Pulmonary artery endothelial cell (primary cell): ENCODE measurements around the gene SLC16A3. TPM values are rescaled to one million over a fixed set of nuclear protein-coding genes. Genes with fewer than 3 reads are reported as not detected.
"Not testable (repeated sequence)": the region's sequence is repeated elsewhere in the genome, so short reads cannot be mapped to it uniquely, and the experiment has no call there.

Experiments
- DNase-seq: peaks from one replicate; pipeline ENCODE4 v3.0.0-alpha.2; 2011; ENCODE audit warnings: low read depth, low spot score
- total RNA-seq: library from RNA; depleted of rRNA; stranded (reverse); fragments of >200 nt; gene quantifications from 2 replicates; pipeline ENCODE4 v1.2.3, GENCODE V29; 2014

SLC16A3 gene
- total RNA-seq, 1 donor from 2014 or later: 101 TPM

- DNase-seq: no peak
These were observed 17.7 kb downstream of the SLC16A3 start for GRCh38 chr17:82246365-82247181.

GRCh38 chr17:82247182-82247823 is 18.5 kb downstream of the SLC16A3 start:
- no peak for DNase-seq

GRCh38 chr17:82247856-82248671 is 19.2 kb downstream of the SLC16A3 start:
- no peak for DNase-seq

GRCh38 chr17:82248815-82249674 is 20.2 kb downstream of the SLC16A3 start:
- no peak for DNase-seq

- DNase-seq: no peak
These were observed 21.2 kb downstream of the SLC16A3 start for GRCh38 chr17:82249896-82250581.

GRCh38 chr17:82250868-82251500 is 22.1 kb downstream of the SLC16A3 start:
- DNase-seq: no peak

GRCh38 chr17:82252511-82253178 is 23.8 kb downstream of the SLC16A3 start:
- no peak for DNase-seq

GRCh38 chr17:82253179-82253544 is 24.3 kb downstream of the SLC16A3 start:
- DNase-seq: no peak

- not testable (repeated sequence) for DNase-seq
These were observed 25.3 kb downstream of the SLC16A3 start for GRCh38 chr17:82254096-82254495.

GRCh38 chr17:82254746-82255145 is 25.9 kb downstream of the SLC16A3 start:
- not testable (repeated sequence) for DNase-seq

GRCh38 chr17:82255402-82255972 is 26.6 kb downstream of the SLC16A3 start:
- DNase-seq: no peak

- DNase-seq: no peak
These were observed 27.5 kb downstream of the SLC16A3 start for GRCh38 chr17:82256242-82256885.

- no peak for DNase-seq
These were observed 28.6 kb downstream of the SLC16A3 start for GRCh38 chr17:82257473-82257872.

- no peak for DNase-seq
These were observed 29.7 kb downstream of the SLC16A3 start for GRCh38 chr17:82258555-82258954.

- DNase-seq: not testable (repeated sequence)
These were observed 31.4 kb downstream of the SLC16A3 start for GRCh38 chr17:82259972-82260961.

- DNase-seq: no peak
These were observed 33.5 kb downstream of the SLC16A3 start for GRCh38 chr17:82262344-82262743.

- no peak for DNase-seq
These were observed 34.8 kb downstream of the SLC16A3 start for GRCh38 chr17:82263641-82264040.
